Mesenchymal stem cell (in vitro differentiated cells and primary cell): ENCODE results near the gene DGCR6.
"Not testable (repeated sequence)": the region's sequence is repeated elsewhere in the genome, so short reads cannot be mapped to it uniquely, and the experiment has no call there.

Experiments
- DNase-seq: peaks from one replicate; pipeline ENCODE4 v3.0.0-alpha.2; 2013
- H2AFZ ChIP-seq: one replicate; pipeline ENCODE4 v1.6.1; 2013; ENCODE audit warnings: low read depth, mild to moderate bottlenecking, control low read depth, inconsistent platforms, low read length, moderate library complexity
- H2AK5ac ChIP-seq: 2 replicates; pipeline ENCODE4 v1.6.1; 2013; ENCODE audit warnings: low read length, moderate library complexity, mild to moderate bottlenecking, inconsistent platforms; ENCODE audit not compliant: severe bottlenecking
- H2BK120ac ChIP-seq: one replicate; pipeline ENCODE4 v1.6.1; 2013; ENCODE audit warnings: low read depth, mild to moderate bottlenecking, inconsistent platforms, low read length, moderate library complexity
- H2BK12ac ChIP-seq, 2 experiments: one replicate each; pipeline ENCODE4 v1.6.1; 2013; ENCODE audit warnings: inconsistent platforms in 2 of 2, low read length in 2 of 2, mild to moderate bottlenecking in 2 of 2, moderate library complexity in 2 of 2, control low read depth in 1 of 2
- H2BK15ac ChIP-seq: one replicate; pipeline ENCODE4 v1.6.1; 2013; ENCODE audit warnings: mild to moderate bottlenecking, low read depth, inconsistent platforms; ENCODE audit not compliant: poor library complexity, severe bottlenecking
- H2BK5ac ChIP-seq: 2 replicates; pipeline ENCODE4 v1.6.1; 2013; ENCODE audit warnings: low read depth, mild to moderate bottlenecking, low read length, control low read depth, inconsistent platforms; ENCODE audit not compliant: poor library complexity, severe bottlenecking
- H3K14ac ChIP-seq, 2 experiments: one replicate each; pipeline ENCODE4 v1.6.1; 2013; ENCODE audit warnings: inconsistent platforms in 2 of 2, low read length in 2 of 2, control low read depth in 1 of 2, mild to moderate bottlenecking in 1 of 2, moderate library complexity in 1 of 2
- H3K18ac ChIP-seq, 2 experiments: one replicate each; pipeline ENCODE4 v1.6.1; 2013; ENCODE audit warnings: inconsistent platforms in 2 of 2, low read length in 2 of 2, control low read depth in 1 of 2, low read depth in 1 of 2, mild to moderate bottlenecking in 1 of 2
- H3K23ac ChIP-seq, 2 experiments: one replicate each; pipeline ENCODE4 v1.6.1; 2013; ENCODE audit warnings: inconsistent platforms in 2 of 2, low read length in 2 of 2, mild to moderate bottlenecking in 2 of 2, moderate library complexity in 2 of 2, control low read depth in 1 of 2
- H3K27ac ChIP-seq: 2 replicates; pipeline ENCODE4 v1.5.1; 2013; ENCODE audit warnings: mild to moderate bottlenecking, moderate library complexity, low read length, control low read depth, inconsistent platforms; ENCODE audit not compliant: poor library complexity, severe bottlenecking
- H3K27me3 ChIP-seq, 2 experiments: 2 replicates each; pipeline versions ENCODE4 v1.6.1 to v1.7.0; 2013; ENCODE audit warnings: low read length in 2 of 2, mild to moderate bottlenecking in 2 of 2, moderate library complexity in 2 of 2, control low read depth in 1 of 2, inconsistent platforms in 1 of 2; ENCODE audit not compliant: control insufficient read depth in 1 of 2, insufficient read depth in 1 of 2
- H3K36me3 ChIP-seq, 2 experiments: 2 replicates each; pipeline versions ENCODE4 v1.6.1 to v1.7.0; 2013; ENCODE audit warnings: low read length in 2 of 2, control low read depth in 1 of 2, inconsistent platforms in 1 of 2, low read depth in 1 of 2, mild to moderate bottlenecking in 1 of 2; ENCODE audit not compliant: insufficient read depth in 2 of 2, control insufficient read depth in 1 of 2
- H3K4ac ChIP-seq, 2 experiments: one replicate each; pipeline ENCODE4 v1.6.1; 2013; ENCODE audit warnings: inconsistent platforms in 2 of 2, low read length in 2 of 2, mild to moderate bottlenecking in 2 of 2, moderate library complexity in 2 of 2, control low read depth in 1 of 2, low read depth in 1 of 2
- H3K4me1 ChIP-seq: 2 replicates; pipeline ENCODE4 v1.6.1; 2013; ENCODE audit warnings: low read depth, low read length, control low read depth; ENCODE audit not compliant: control insufficient read depth, insufficient read depth
- H3K4me2 ChIP-seq: 2 replicates; pipeline ENCODE4 v1.6.1; 2013; ENCODE audit warnings: low read length, mild to moderate bottlenecking, inconsistent platforms; ENCODE audit not compliant: poor library complexity, severe bottlenecking
- H3K4me3 ChIP-seq, 2 experiments: 2 replicates each; pipeline versions ENCODE4 v1.5.1 to v1.7.0; 2013; ENCODE audit warnings: low read length in 2 of 2, mild to moderate bottlenecking in 2 of 2, control low read depth in 1 of 2, low read depth in 1 of 2; ENCODE audit not compliant: insufficient read depth in 1 of 2
- H3K79me1 ChIP-seq: replicated peaks from 2 replicates; pipeline ENCODE4 v1.6.1; 2013; ENCODE audit warnings: mild to moderate bottlenecking, control low read depth, low read length, inconsistent platforms; ENCODE audit not compliant: poor library complexity, severe bottlenecking
- H3K9ac ChIP-seq: 2 replicates; pipeline ENCODE4 v1.7.0; 2013; ENCODE audit warnings: mild to moderate bottlenecking, low read length, moderate library complexity
- H3K9me3 ChIP-seq: 2 replicates; pipeline ENCODE4 v1.7.0; 2013; ENCODE audit warnings: mild to moderate bottlenecking, low read length; ENCODE audit not compliant: control insufficient read depth
- H4K8ac ChIP-seq: one replicate; pipeline ENCODE4 v1.6.1; 2013; ENCODE audit warnings: inconsistent platforms, mild to moderate bottlenecking, low read length, moderate library complexity
- H4K91ac ChIP-seq: one replicate; pipeline ENCODE4 v1.6.1; 2013; ENCODE audit warnings: mild to moderate bottlenecking, low read length, inconsistent platforms
- WGBS: methylation state at CpG from one replicate; pipeline ENCODE4 v1.1.7; 2013; ENCODE audit warnings: mixed read lengths; 5-methylcytosine and 5-hydroxymethylcytosine counted together

DGCR6 gene

GRCh38 chr22:18954990-18955571, 49.0 kb downstream of the DGCR6 start:
- Histone ChIP-seq H3K27me3 (peaks cover 0 to 18% of the 10 kb centered on the region in 2 experiments), H2BK120ac (no peak overlapping the region), H3K4me2 (no peak overlapping the region), H3K9me3 (no peaks in the 10 kb centered on the region), H3K36me3 (no peaks in the 10 kb centered on the region), H3K9ac (no peak overlapping the region), H4K8ac (no peak overlapping the region), H3K23ac (no peak overlapping the region), H3K4ac (no peak overlapping the region), H2AK5ac (no peak overlapping the region), H3K27ac (no peak overlapping the region), H2BK15ac (no peak overlapping the region), H3K14ac (no peak overlapping the region), H2BK5ac (no peak overlapping the region), H2AFZ (no peak overlapping the region), H4K91ac (no peak overlapping the region), H3K18ac (no peak overlapping the region), H2BK12ac (no peak overlapping the region), H3K79me1 (no peaks in the 10 kb centered on the region), H3K4me1 (no peaks in the 10 kb centered on the region), H3K4me3 (no peak overlapping the region)
- no peak for DNase-seq
- WGBS, result 78% methylated on average over 15 of the region's 15 CpGs

DNA sequence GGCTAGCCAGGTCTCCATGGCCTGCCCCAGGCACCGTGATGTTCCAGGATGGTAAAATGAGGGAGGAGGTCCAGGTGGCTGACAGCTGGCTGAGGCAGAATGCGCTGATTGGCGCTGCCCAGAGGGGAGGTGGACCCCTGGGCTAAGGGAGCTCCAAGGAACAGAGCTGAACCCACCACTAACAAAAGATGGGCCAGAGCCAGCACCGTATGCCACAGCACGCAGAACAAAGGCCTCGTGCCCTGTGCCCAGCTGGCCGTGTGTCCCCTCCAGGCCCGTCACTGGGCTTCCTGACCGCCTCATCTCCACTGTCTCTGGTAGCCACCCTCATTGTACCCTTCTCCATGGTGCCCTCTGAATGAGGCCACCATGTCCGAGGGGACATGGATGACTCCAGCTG, 49.6 kb downstream of the DGCR6 start:
- no peak overlapping the region for H3K14ac ChIP-seq
- no peaks in the 10 kb centered on the region for H3K4me1 ChIP-seq
- no peak overlapping the region for H3K4me3 ChIP-seq
- H3K9me3 ChIP-seq, result no peaks in the 10 kb centered on the region
- H2BK12ac ChIP-seq, result no peak overlapping the region
- H3K9ac ChIP-seq, result no peak overlapping the region
- H3K4me2 ChIP-seq, result no peak overlapping the region
- peaks cover 0 to 12% of the 10 kb centered on the region in 2 experiments for H3K27me3 ChIP-seq
- no peak overlapping the region for H3K18ac ChIP-seq
- no peak overlapping the region for H2AK5ac ChIP-seq
- 91% methylated on average over 10 of the region's 10 CpGs for WGBS
- peak overlapping the region; percentile 48 for H4K91ac ChIP-seq
- H4K8ac ChIP-seq, result no peak overlapping the region
- no peak overlapping the region for H3K4ac ChIP-seq
- H3K36me3 ChIP-seq, result no peaks in the 10 kb centered on the region
- no peak overlapping the region for H2BK120ac ChIP-seq
- H2AFZ ChIP-seq, result no peak overlapping the region
- H3K79me1 ChIP-seq, result no peaks in the 10 kb centered on the region
- no peak overlapping the region for H3K27ac ChIP-seq
- H3K23ac ChIP-seq, result no peak overlapping the region
- no peak overlapping the region for H2BK5ac ChIP-seq
- no peak for DNase-seq
- H2BK15ac ChIP-seq, result no peak overlapping the region

- H2BK12ac ChIP-seq, H3K9me3 ChIP-seq, H2AFZ ChIP-seq, H4K8ac ChIP-seq, H3K4me3 ChIP-seq, H3K23ac ChIP-seq, H3K18ac ChIP-seq, DNase-seq, H3K79me1 ChIP-seq, H3K27ac ChIP-seq, H3K9ac ChIP-seq, H3K4me2 ChIP-seq, H3K4me1 ChIP-seq, H3K14ac ChIP-seq, H4K91ac ChIP-seq, H2BK5ac ChIP-seq, H2BK120ac ChIP-seq, H3K4ac ChIP-seq, H2BK15ac ChIP-seq, H2AK5ac ChIP-seq, H3K36me3 ChIP-seq: not testable (repeated sequence)
- peaks cover 0 to 12% of the 10 kb centered on the region in 2 experiments for H3K27me3 ChIP-seq
- 74% methylated on average over 14 of the region's 15 CpGs for WGBS
Observed at GRCh38 chr22:18956121-18956895, 50.2 kb downstream of the DGCR6 start.

DNA sequence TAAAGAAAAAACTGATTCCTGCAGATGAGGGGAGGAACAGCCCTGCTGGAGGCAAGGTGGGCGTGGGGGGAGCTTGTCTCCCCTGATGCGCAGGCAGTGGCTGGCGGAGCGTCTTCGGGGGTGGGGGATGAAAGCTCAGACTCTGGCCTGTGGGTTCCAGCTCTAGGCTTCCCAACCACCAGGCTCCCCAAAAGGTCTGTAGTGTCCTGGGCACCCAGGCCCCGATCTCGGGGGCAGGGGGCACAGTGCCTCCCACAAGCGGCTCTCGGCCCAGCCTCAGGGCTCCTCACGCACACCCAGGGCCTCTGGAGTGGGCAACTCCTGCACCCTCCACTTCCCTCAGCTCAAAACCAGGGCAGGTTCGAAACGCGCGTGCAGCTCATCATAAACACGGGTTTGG, 50.8 kb downstream of the DGCR6 start:
- H3K23ac ChIP-seq, H2AFZ ChIP-seq, H3K4me2 ChIP-seq, H2BK12ac ChIP-seq, H3K27ac ChIP-seq, H4K91ac ChIP-seq, H3K18ac ChIP-seq, H3K14ac ChIP-seq, H2BK120ac ChIP-seq, H3K9ac ChIP-seq, H3K36me3 ChIP-seq, H4K8ac ChIP-seq, H3K4me1 ChIP-seq, H3K9me3 ChIP-seq, H3K4ac ChIP-seq, DNase-seq, H2AK5ac ChIP-seq, H3K4me3 ChIP-seq, H2BK5ac ChIP-seq, H3K79me1 ChIP-seq, H2BK15ac ChIP-seq: not testable (repeated sequence)
- 71% methylated on average over 10 of the region's 15 CpGs for WGBS
- peaks cover 0 to 11% of the 10 kb centered on the region in 2 experiments for H3K27me3 ChIP-seq
